Stomach (tissue), 9 donors: ENCODE results near the gene HSPA12A. TPM values are rescaled to one million over a fixed set of nuclear protein-coding genes. Genes with fewer than 3 reads are reported as not detected.

ENCODE experiments used
- DNase-seq, 2 donors: peaks; one replicate each; pipeline versions ENCODE4 v3.0.0 to v3.0.0-alpha.2; 2013 to 2019
- H3K27ac ChIP-seq, 5 donors: fragments of 200-600 bp in 4 of 5; sonication (generic) in 4 of 5; one replicate each; pipeline ENCODE4 v1.5.1; 2013 to 2019; ENCODE audit warnings: mild to moderate bottlenecking in 1 of 5, moderate library complexity in 1 of 5
- H3K27me3 ChIP-seq, 3 donors: fragments of 200-600 bp; sonication (generic); one replicate each; pipeline ENCODE4 v1.5.1; 2017 to 2019; ENCODE audit warnings: mixed run types in 1 of 3
- H3K36me3 ChIP-seq, 4 donors: fragments of 200-600 bp; sonication (generic); 1 replicate in 3 of 4; 2 replicates in 1 of 4; pipeline ENCODE4 v1.5.1; 2016 to 2019
- H3K4me1 ChIP-seq, 4 donors: fragments of 200-600 bp; sonication (generic); one replicate each; pipeline ENCODE4 v1.5.1; 2016 to 2019
- H3K4me3 ChIP-seq, 4 donors: fragments of 200-600 bp; sonication (generic) in 3 of 4; one replicate each; pipeline ENCODE4 v1.5.1; 2016 to 2019; ENCODE audit warnings: mild to moderate bottlenecking in 1 of 4
- H3K9me3 ChIP-seq, 4 donors: fragments of 200-600 bp; sonication (generic); one replicate each; pipeline ENCODE4 v1.5.1; 2016 to 2019
- EP300 ChIP-seq: sonication (generic); formaldehyde crosslinking; IDR thresholded peaks from one replicate; pipeline ENCODE4 v1.6.1; 2017; ENCODE audit warnings: antibody characterized with exemption
- POLR2A ChIP-seq, 4 donors: fragments of 450-650 bp; IDR thresholded peaks; one replicate each; pipeline ENCODE4 v1.6.1; 2016; ENCODE audit warnings: antibody characterized with exemption in 4 of 4, control low read depth in 2 of 4, mild to moderate bottlenecking in 1 of 4, moderate library complexity in 1 of 4
- POLR2AphosphoS5 ChIP-seq, 3 donors: sonication (generic); formaldehyde crosslinking; IDR thresholded peaks; one replicate each; pipeline ENCODE4 v1.6.1; 2016; ENCODE audit warnings: antibody characterized with exemption in 3 of 3
- WGBS, 5 donors: extraction: QIAGEN DNeasy Blood & Tissue Kit in 3 of 5; methylation state at CpG; one replicate each; pipeline versions ENCODE4 v1.1.5 to v1.1.7; 2013 to 2018; 5-methylcytosine and 5-hydroxymethylcytosine counted together
- intact Hi-C: fragments of 100-400 bp; cut with DNase I; formaldehyde crosslinking; loops from one replicate; pipeline ENCODE4 v1.15.1; 2023; ENCODE audit warnings: low total_unique reads
- polyA plus RNA-seq, 3 donors: library from polyadenylated mRNA; stranded (reverse); fragments of 200-250 nt; gene quantifications; one replicate each; pipeline ENCODE4 v1.2.3, GENCODE V29; 2013
- total RNA-seq, 5 donors: library from RNA; depleted of rRNA; stranded (reverse); fragments of >200 nt; gene quantifications; one replicate each; pipeline versions ENCODE4 v1.1.0 to v1.2.3, GENCODE V29; 2014 to 2016
- TF ChIP-seq, protein P1 (sequence below), 7 experiments: fragments of 450-650 bp in 4 of 7; fragments of 200-600 bp in 3 of 7; sonication (generic) in 3 of 7; IDR thresholded peaks; one replicate each; pipeline ENCODE4 v1.5.1; 2016 to 2019; ENCODE audit warnings: antibody characterized with exemption in 7 of 7, control low read depth in 2 of 7, mild to moderate bottlenecking in 1 of 7
- donor health status: healthy with polysubstance abuse.
- donor health status: Bipolar disorder and iron deficiency.
- donor health status: healthy.

Gene HSPA12A
- total and polyA plus RNA-seq, 8 donors: 2.0 to 25.5 (median 4.1) TPM

- TF ChIP-seq EP300 (no peak), POLR2A (IDR thresholded peaks at IDR 0.05) (no peak), POLR2AphosphoS5 (IDR thresholded peaks at IDR 0.05) (no peak)
- TF ChIP-seq, protein P1, sequence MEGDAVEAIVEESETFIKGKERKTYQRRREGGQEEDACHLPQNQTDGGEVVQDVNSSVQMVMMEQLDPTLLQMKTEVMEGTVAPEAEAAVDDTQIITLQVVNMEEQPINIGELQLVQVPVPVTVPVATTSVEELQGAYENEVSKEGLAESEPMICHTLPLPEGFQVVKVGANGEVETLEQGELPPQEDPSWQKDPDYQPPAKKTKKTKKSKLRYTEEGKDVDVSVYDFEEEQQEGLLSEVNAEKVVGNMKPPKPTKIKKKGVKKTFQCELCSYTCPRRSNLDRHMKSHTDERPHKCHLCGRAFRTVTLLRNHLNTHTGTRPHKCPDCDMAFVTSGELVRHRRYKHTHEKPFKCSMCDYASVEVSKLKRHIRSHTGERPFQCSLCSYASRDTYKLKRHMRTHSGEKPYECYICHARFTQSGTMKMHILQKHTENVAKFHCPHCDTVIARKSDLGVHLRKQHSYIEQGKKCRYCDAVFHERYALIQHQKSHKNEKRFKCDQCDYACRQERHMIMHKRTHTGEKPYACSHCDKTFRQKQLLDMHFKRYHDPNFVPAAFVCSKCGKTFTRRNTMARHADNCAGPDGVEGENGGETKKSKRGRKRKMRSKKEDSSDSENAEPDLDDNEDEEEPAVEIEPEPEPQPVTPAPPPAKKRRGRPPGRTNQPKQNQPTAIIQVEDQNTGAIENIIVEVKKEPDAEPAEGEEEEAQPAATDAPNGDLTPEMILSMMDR (IDR thresholded peaks at IDR 0.05): no peak
- Histone ChIP-seq H3K4me3 (no peak overlapping the region), H3K36me3 (no peaks in the 10 kb centered on the region), H3K4me1 (peaks cover 0 to 7% (median 0%) of the 10 kb centered on the region in 4 donors), H3K9me3 (peaks cover 0 to 5% (median 4%) of the 10 kb centered on the region in 4 donors), H3K27ac (no peak overlapping the region), H3K27me3 (peaks cover 0 to 31% (median 0%) of the 10 kb centered on the region in 3 donors)
- WGBS, 5 donors: 65 to 78% (median 68%) methylated on average over 5 of the region's 5 CpGs
- intact Hi-C loops: no loop called here
- DNase-seq: no peak
These were observed 24.0 kb upstream of the HSPA12A start for GRCh38 chr10:116766241-116766827.

GRCh38 chr10:116765648-116766081 is 23.3 kb upstream of the HSPA12A start:
- Histone ChIP-seq H3K9me3 (peaks cover 0 to 5% (median 4%) of the 10 kb centered on the region in 4 donors), H3K27ac (no peak overlapping the region), H3K36me3 (no peaks in the 10 kb centered on the region), H3K4me3 (no peak overlapping the region), H3K4me1 (peaks cover 0 to 7% (median 0%) of the 10 kb centered on the region in 4 donors), H3K27me3 (peaks cover 0 to 31% (median 0%) of the 10 kb centered on the region in 3 donors)
- intact Hi-C loops: no loop called here
- TF ChIP-seq POLR2A (IDR thresholded peaks at IDR 0.05) (no peak), EP300 (no peak), POLR2AphosphoS5 (IDR thresholded peaks at IDR 0.05) (no peak)
- TF ChIP-seq, protein P1 (IDR thresholded peaks at IDR 0.05): no peak
- DNase-seq: no peak
- WGBS, 5 donors: 69 to 72% (median 71%) methylated on average over 10 of the region's 10 CpGs

- H3K4me3 ChIP-seq: no peak overlapping the region
- no peak for DNase-seq
- H3K36me3 ChIP-seq: no peaks in the 10 kb centered on the region
- peaks cover 0 to 5% (median 4%) of the 10 kb centered on the region in 4 donors for H3K9me3 ChIP-seq
- intact Hi-C loops: no loop called here
- no peak overlapping the region for H3K27ac ChIP-seq
- TF ChIP-seq POLR2A (IDR thresholded peaks at IDR 0.05) (no peak), EP300 (no peak), POLR2AphosphoS5 (IDR thresholded peaks at IDR 0.05) (no peak)
- TF ChIP-seq, protein P1 (IDR thresholded peaks at IDR 0.05): no peak
- peaks cover 0 to 7% (median 0%) of the 10 kb centered on the region in 4 donors for H3K4me1 ChIP-seq
- peaks cover 0 to 31% (median 0%) of the 10 kb centered on the region in 3 donors for H3K27me3 ChIP-seq
These were observed 22.6 kb upstream of the HSPA12A start for GRCh38 chr10:116764979-116765378.

GRCh38 chr10:116763440-116763839 is 21.1 kb upstream of the HSPA12A start:
- no peak overlapping the region for H3K27ac ChIP-seq
- H3K36me3 ChIP-seq: no peaks in the 10 kb centered on the region
- H3K27me3 ChIP-seq: peaks cover 0 to 24% (median 0%) of the 10 kb centered on the region in 3 donors
- peaks cover 0 to 7% (median 0%) of the 10 kb centered on the region in 4 donors for H3K4me1 ChIP-seq
- intact Hi-C loops: no loop called here
- H3K4me3 ChIP-seq: no peak overlapping the region
- H3K9me3 ChIP-seq: peaks cover 0 to 5% (median 4%) of the 10 kb centered on the region in 4 donors
- DNase-seq: no peak
- 34 to 66% (median 63%) methylated on average over 2 of the region's 2 CpGs for WGBS, 5 donors
- TF ChIP-seq, protein P1 (IDR thresholded peaks at IDR 0.05): no peak
- TF ChIP-seq EP300: no peak
- no peak for TF ChIP-seq POLR2A (IDR thresholded peaks at IDR 0.05)
- no peak for TF ChIP-seq POLR2AphosphoS5 (IDR thresholded peaks at IDR 0.05)
